Heart left ventricle (tissue), 16 donors: ENCODE results near the gene MUCL3. TPM values are rescaled to one million over a fixed set of nuclear protein-coding genes. Genes with fewer than 3 reads are reported as not detected.

Source experiments
- ATAC-seq, 4 donors: fragments of 200-7000 bp; cut with Tn5 transposase; one replicate each; pipeline ENCODE4 v1.9.1; 2020 to 2022; ENCODE audit warnings: moderate library complexity in 4 of 4, mild to moderate bottlenecking in 3 of 4, moderate number of reproducible peaks in 1 of 4
- DNase-seq, 5 donors: peaks; one replicate each; pipeline ENCODE4 v3.0.0-alpha.2; 2020
- H3K27ac ChIP-seq, 12 donors: fragments of 200-600 bp; sonication (generic) in 4 of 12; one replicate each; pipeline versions ENCODE4 v1.5.0 to v1.8.0; 2016 to 2022; ENCODE audit warnings: mild to moderate bottlenecking in 2 of 12
- H3K27me3 ChIP-seq, 9 donors: fragments of 200-600 bp; sonication (generic) in 2 of 9; one replicate each; pipeline versions ENCODE4 v1.5.1 to v1.8.0; 2016 to 2022; ENCODE audit warnings: mild to moderate bottlenecking in 3 of 9
- H3K36me3 ChIP-seq, 9 donors: fragments of 200-600 bp; sonication (generic) in 2 of 9; one replicate each; pipeline versions ENCODE4 v1.5.0 to v1.8.0; 2018 to 2022; ENCODE audit warnings: mild to moderate bottlenecking in 2 of 9
- H3K4me1 ChIP-seq, 12 donors: fragments of 200-600 bp; sonication (generic) in 4 of 12; one replicate each; pipeline versions ENCODE4 v1.5.0 to v1.8.0; 2016 to 2022; ENCODE audit warnings: mild to moderate bottlenecking in 3 of 12
- H3K4me3 ChIP-seq, 12 donors: fragments of 200-600 bp; sonication (generic) in 4 of 12; one replicate each; pipeline versions ENCODE4 v1.5.0 to v1.8.0; 2017 to 2022; ENCODE audit warnings: mild to moderate bottlenecking in 9 of 12, moderate library complexity in 4 of 12
- H3K9me3 ChIP-seq, 12 donors: fragments of 200-600 bp; sonication (generic) in 4 of 12; one replicate each; pipeline versions ENCODE4 v1.5.0 to v1.8.0; 2016 to 2022; ENCODE audit warnings: mild to moderate bottlenecking in 1 of 12
- CTCF ChIP-seq, 12 donors: fragments of 200-600 bp; sonication (generic) in 4 of 12; IDR thresholded peaks; one replicate each; pipeline versions ENCODE4 v1.5.0 to v1.8.0; 2018 to 2022; ENCODE audit warnings: antibody characterized with exemption in 12 of 12, mild to moderate bottlenecking in 5 of 12
- POLR2A ChIP-seq, 2 donors: fragments of 450-650 bp; IDR thresholded peaks; one replicate each; pipeline ENCODE4 v1.6.1; 2017; ENCODE audit warnings: antibody characterized with exemption in 2 of 2, mild to moderate bottlenecking in 2 of 2, moderate library complexity in 2 of 2
- WGBS, 4 donors: extraction: QIAGEN DNeasy Blood & Tissue Kit in 2 of 4; methylation state at CpG; one replicate each; pipeline versions ENCODE4 v1.1.5 to v1.1.7; 2013 to 2018; 5-methylcytosine and 5-hydroxymethylcytosine counted together
- intact Hi-C, 10 donors: fragments of 100-400 bp; cut with DNase I; formaldehyde crosslinking; loops; one replicate each; pipeline versions ENCODE4 v1.11.1 to v1.14.2; 2022
- polyA plus RNA-seq, 2 donors: library from polyadenylated mRNA; stranded (reverse); fragments of 200-250 nt; gene quantifications; one replicate each; pipeline ENCODE4 v1.2.3, GENCODE V29; 2013
- total RNA-seq, 9 donors: library from RNA; depleted of rRNA in 2 of 9; stranded (reverse); fragments of >200 nt in 2 of 9; fragmentation: NEBNext Ultra II Directional in 3 of 9; extraction: Animal tissue kit (Norgen Biotek cat#: 25700) in 3 of 9; gene quantifications; one replicate each; pipeline versions ENCODE4 v1.1.0 to v1.2.4, GENCODE V29; 2016 to 2023
- donor health status: ischemic (EF 13 %, LVEDD 7.1; RV severe dilation, severe dysfunction).
- donor health status: healthy with polysubstance abuse.
- donor health status: DM: no; HTN: yes; CAD: no.
- donor health status: DM: no; HTN: no; CAD: no.
- donor health status: ischemic (EF 25% LVEDD 6.9; RV normal size, moderate dysfunction).
- donor health status: ischemic (EF 25% LVEDD 5.7; RV mildly dilated, moderate dysfunction).
- donor health status: healthy.
- donor health status: DM: yes; HTN: yes; CAD: no.
- donor health status: ischemic (EF 35%, LVEDD 5.7; RV mildly dilated, moderate dysfunction).
- donor health status: nonischemic (EF 11% LVEDD 7.7; RV severe dilation, severe dysfunction).
- donor health status: DM: yes; HTN: yes; CAD: no.
- donor health status: PGD.
- donor health status: ischemic (EF 29% LVEDD 5.4; RV normal size, mild dysfunction).
- donor health status: nonischemic (EF 23%, LVEDD 6.1; RV moderate dilation, normal function).

The MUCL3 gene
- total and polyA plus RNA-seq, 11 donors = 0.03 to 0.11 TPM; not detected in 9

- DNase-seq (no peak), ATAC-seq (no peak)
- intact Hi-C loops = no loop called here
- peaks cover 0 to 74% (median 56%) of the 10 kb centered on the region in 9 donors for H3K36me3 ChIP-seq
- H3K4me1 ChIP-seq = no peaks in the 10 kb centered on the region
- no peak for TF ChIP-seq POLR2A (IDR thresholded peaks at IDR 0.05)
- no peak for TF ChIP-seq CTCF (IDR thresholded peaks at IDR 0.05)
- WGBS, 4 donors = 95 to 98% (median 97%) methylated on average over 11 to 13 of the region's 13 CpGs
- no peaks in the 10 kb centered on the region for H3K27me3 ChIP-seq
- no peak overlapping the region for H3K4me3 ChIP-seq
- H3K27ac ChIP-seq = no peak overlapping the region
- H3K9me3 ChIP-seq = no peaks in the 10 kb centered on the region
These were observed 44.2 kb upstream of the MUCL3 start for GRCh38 chr6:30896541-30896940.

DNA sequence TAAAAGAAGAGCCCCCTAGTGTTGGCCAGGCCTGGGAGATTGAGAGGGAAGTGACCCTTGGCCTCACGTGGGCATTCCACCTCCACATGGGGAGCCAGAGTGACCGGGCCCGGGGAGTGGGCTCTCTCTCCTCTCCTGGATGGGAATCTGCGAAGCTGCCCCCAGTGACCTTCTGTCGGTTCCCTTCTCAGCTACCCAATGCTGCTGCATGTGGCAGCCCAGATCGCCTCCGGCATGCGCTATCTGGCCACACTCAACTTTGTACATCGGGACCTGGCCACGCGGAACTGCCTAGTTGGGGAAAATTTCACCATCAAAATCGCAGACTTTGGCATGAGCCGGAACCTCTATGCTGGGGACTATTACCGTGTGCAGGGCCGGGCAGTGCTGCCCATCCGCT, 42.9 kb upstream of the MUCL3 start:
- Histone ChIP-seq H3K9me3 (no peaks in the 10 kb centered on the region), H3K36me3 (peaks cover 0 to 66% (median 53%) of the 10 kb centered on the region in 9 donors), H3K27me3 (no peaks in the 10 kb centered on the region), H3K4me3 (no peak overlapping the region), H3K27ac (no peak overlapping the region), H3K4me1 (no peaks in the 10 kb centered on the region)
- TF ChIP-seq POLR2A (IDR thresholded peaks at IDR 0.05) = no peak
- no peak for TF ChIP-seq CTCF (IDR thresholded peaks at IDR 0.05)
- DNase-seq = no peak
- no peak for ATAC-seq
- WGBS, 4 donors = 91 to 92% (median 91%) methylated on average over 16 of the region's 16 CpGs
- intact Hi-C loops = no loop called here

DNA sequence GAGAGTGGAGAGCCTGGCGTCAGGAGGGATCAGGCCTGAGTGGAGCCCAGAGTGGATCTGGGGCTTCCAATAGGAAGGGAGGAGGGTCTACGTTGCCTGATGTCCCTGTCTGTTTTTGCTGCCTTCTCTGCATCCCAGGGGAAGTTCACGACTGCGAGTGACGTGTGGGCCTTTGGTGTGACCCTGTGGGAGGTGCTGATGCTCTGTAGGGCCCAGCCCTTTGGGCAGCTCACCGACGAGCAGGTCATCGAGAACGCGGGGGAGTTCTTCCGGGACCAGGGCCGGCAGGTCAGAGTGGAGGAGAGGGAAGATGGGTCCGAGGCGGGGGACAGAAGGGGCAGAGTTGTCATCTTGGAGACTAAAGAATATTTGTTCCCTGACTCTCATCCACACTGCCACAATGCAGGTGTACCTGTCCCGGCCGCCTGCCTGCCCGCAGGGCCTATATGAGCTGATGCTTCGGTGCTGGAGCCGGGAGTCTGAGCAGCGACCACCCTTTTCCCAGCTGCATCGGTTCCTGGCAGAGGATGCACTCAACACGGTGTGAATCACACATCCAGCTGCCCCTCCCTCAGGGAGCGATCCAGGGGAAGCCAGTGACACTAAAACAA, 41.9 kb upstream of the MUCL3 start:
- Histone ChIP-seq H3K9me3 (no peaks in the 10 kb centered on the region), H3K36me3 (peaks cover 0 to 59% (median 46%) of the 10 kb centered on the region in 9 donors), H3K4me3 (no peak overlapping the region), H3K27ac (no peak overlapping the region), H3K27me3 (no peaks in the 10 kb centered on the region), H3K4me1 (no peaks in the 10 kb centered on the region)
- ATAC-seq = no peak
- TF ChIP-seq CTCF (IDR thresholded peaks at IDR 0.05) (no peak), POLR2A (IDR thresholded peaks at IDR 0.05) (no peak)
- intact Hi-C loops = no loop called here
- 76 to 84% (median 79%) methylated on average over 23 of the region's 23 CpGs for WGBS, 4 donors
- DNase-seq = no peak

DNA sequence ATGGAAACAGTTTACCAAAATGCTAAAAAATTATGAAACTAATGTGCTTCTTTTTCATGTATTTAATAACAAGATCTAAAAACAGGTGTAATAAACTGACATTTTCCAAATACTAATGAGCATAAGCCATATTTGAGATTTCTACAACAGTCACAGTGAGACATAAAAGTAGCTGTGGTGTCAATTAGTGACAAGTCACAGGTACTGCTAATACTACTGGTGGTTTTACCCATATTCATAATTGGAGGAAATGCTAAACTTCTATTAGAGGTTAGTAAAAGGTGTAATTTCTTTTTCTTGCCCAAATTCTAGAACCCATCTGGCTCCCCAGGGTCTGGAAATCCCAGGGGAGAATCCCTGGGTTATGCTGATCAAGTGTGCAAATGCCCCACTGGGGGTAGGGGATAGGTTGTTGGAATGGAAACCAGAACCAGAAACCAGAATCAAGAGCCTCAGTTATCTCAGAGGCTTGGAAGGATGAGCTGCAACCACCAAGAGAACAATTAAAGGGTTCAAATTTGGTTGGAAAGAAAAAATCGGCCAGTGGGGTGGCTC, 39.8 kb upstream of the MUCL3 start:
- Histone ChIP-seq H3K27me3 (no peaks in the 10 kb centered on the region), H3K4me3 (no peak overlapping the region), H3K36me3 (peaks cover 0 to 38% (median 29%) of the 10 kb centered on the region in 9 donors), H3K4me1 (no peaks in the 10 kb centered on the region), H3K27ac (no peak overlapping the region), H3K9me3 (no peaks in the 10 kb centered on the region)
- 72 to 80% (median 77%) methylated on average over 1 of the region's 1 CpG for WGBS, 4 donors
- ATAC-seq (no peak), DNase-seq (no peak)
- TF ChIP-seq CTCF (IDR thresholded peaks at IDR 0.05) = no peak
- TF ChIP-seq POLR2A (IDR thresholded peaks at IDR 0.05) = no peak
- intact Hi-C loops = no loop called here
